H9 (cell line): ENCODE results near the gene RABEP1. TPM values are rescaled to one million over a fixed set of nuclear protein-coding genes. Genes with fewer than 3 reads are reported as not detected.

Source experiments
- DNase-seq: peaks from one replicate; pipeline ENCODE4 v3.0.0-alpha.2; 2017
- H2AFZ ChIP-seq: one replicate; pipeline ENCODE4 v1.6.1; 2013; ENCODE audit warnings: mild to moderate bottlenecking, low read length, control low read depth, moderate library complexity
- H2AK5ac ChIP-seq: 2 replicates; pipeline ENCODE4 v1.6.1; 2013; ENCODE audit warnings: low read length, control low read depth, mixed read lengths; ENCODE audit not compliant: insufficient read length
- H2BK120ac ChIP-seq: one replicate; pipeline ENCODE4 v1.6.1; 2013; ENCODE audit warnings: low read depth, mild to moderate bottlenecking, low read length, control low read depth, inconsistent platforms; ENCODE audit not compliant: poor library complexity, severe bottlenecking
- H2BK12ac ChIP-seq: 2 replicates; pipeline ENCODE4 v1.6.1; 2013; ENCODE audit warnings: low read length, control low read depth, mixed read lengths, low read depth; ENCODE audit not compliant: insufficient read length
- H2BK15ac ChIP-seq: 2 replicates; pipeline ENCODE4 v1.6.1; 2013; ENCODE audit warnings: low read depth, low read length, control low read depth
- H2BK20ac ChIP-seq: one replicate; pipeline ENCODE4 v1.6.1; 2013; ENCODE audit warnings: low read depth, mild to moderate bottlenecking, low read length, control low read depth, inconsistent platforms; ENCODE audit not compliant: poor library complexity, severe bottlenecking
- H2BK5ac ChIP-seq: 2 replicates; pipeline ENCODE4 v1.6.1; 2013; ENCODE audit warnings: low read length, control low read depth, mixed read lengths; ENCODE audit not compliant: insufficient read length
- H3K14ac ChIP-seq: 2 replicates; pipeline ENCODE4 v1.6.1; 2013; ENCODE audit warnings: low read length, control low read depth; ENCODE audit not compliant: insufficient read depth
- H3K18ac ChIP-seq: 2 replicates; pipeline ENCODE4 v1.6.1; 2013; ENCODE audit warnings: low read depth, mild to moderate bottlenecking, mixed read lengths, low read length, control low read depth; ENCODE audit not compliant: insufficient read length
- H3K23ac ChIP-seq: 2 replicates; pipeline ENCODE4 v1.6.1; 2013; ENCODE audit warnings: low read length, control low read depth, mixed read lengths, low read depth; ENCODE audit not compliant: insufficient read length
- H3K23me2 ChIP-seq: 2 replicates; pipeline ENCODE4 v1.6.1; 2013; ENCODE audit warnings: low read depth, mild to moderate bottlenecking, mixed read lengths, low read length, control low read depth; ENCODE audit not compliant: insufficient read length, poor library complexity, severe bottlenecking
- H3K27ac ChIP-seq: 2 replicates; pipeline ENCODE4 v1.5.1; 2013; ENCODE audit warnings: low read length, control low read depth, mixed read lengths, low read depth; ENCODE audit not compliant: insufficient read length
- H3K27me3 ChIP-seq: 2 replicates; pipeline ENCODE4 v1.6.1; 2013; ENCODE audit warnings: low read length, control low read depth, inconsistent platforms; ENCODE audit not compliant: insufficient read depth
- H3K4ac ChIP-seq: 2 replicates; pipeline ENCODE4 v1.6.1; 2013; ENCODE audit warnings: low read depth, mild to moderate bottlenecking, control low read depth, inconsistent platforms, low read length, moderate library complexity
- H3K4me1 ChIP-seq: 2 replicates; pipeline ENCODE4 v1.6.1; 2013; ENCODE audit warnings: low read length, control low read depth, inconsistent platforms; ENCODE audit not compliant: insufficient read depth
- H3K4me2 ChIP-seq: 2 replicates; pipeline ENCODE4 v1.6.1; 2013; ENCODE audit warnings: low read length, control low read depth, mixed read lengths; ENCODE audit not compliant: insufficient read length, insufficient read depth
- H3K56ac ChIP-seq: 2 replicates; pipeline ENCODE4 v1.6.1; 2013; ENCODE audit warnings: low read depth, mild to moderate bottlenecking, mixed read lengths, low read length, control low read depth; ENCODE audit not compliant: insufficient read length
- H3K79me1 ChIP-seq: 2 replicates; pipeline ENCODE4 v1.6.1; 2013; ENCODE audit warnings: low read depth, mild to moderate bottlenecking, moderate library complexity, low read length, control low read depth, inconsistent platforms; ENCODE audit not compliant: insufficient read depth, poor library complexity, severe bottlenecking
- H3K79me2 ChIP-seq: 2 replicates; pipeline ENCODE4 v1.6.1; 2013; ENCODE audit warnings: low read length, control low read depth, inconsistent platforms; ENCODE audit not compliant: insufficient read depth
- H3K9ac ChIP-seq: 2 replicates; pipeline ENCODE4 v1.6.1; 2013; ENCODE audit warnings: low read length, control low read depth, mixed read lengths; ENCODE audit not compliant: insufficient read length; ENCODE audit errors: extremely low read depth
- H3K9me3 ChIP-seq: one replicate; pipeline ENCODE4 v1.6.1; 2013; ENCODE audit warnings: low read depth, low read length, inconsistent platforms; ENCODE audit not compliant: control insufficient read depth
- H3T11ph ChIP-seq: one replicate; pipeline ENCODE4 v1.6.1; 2013; ENCODE audit warnings: mild to moderate bottlenecking, low read length, control low read depth, inconsistent platforms
- H4K20me1 ChIP-seq: one replicate; pipeline ENCODE4 v1.6.1; 2013; ENCODE audit not compliant: control insufficient read depth, insufficient read length, insufficient read depth
- H4K5ac ChIP-seq: 2 replicates; pipeline ENCODE4 v1.6.1; 2013; ENCODE audit warnings: low read depth, mild to moderate bottlenecking, mixed read lengths, low read length, control low read depth; ENCODE audit not compliant: insufficient read length
- H4K8ac ChIP-seq: replicated peaks from 2 replicates; pipeline ENCODE4 v1.6.1; 2013; ENCODE audit warnings: low read length, control low read depth, mixed read lengths, low read depth; ENCODE audit not compliant: insufficient read length
- H4K91ac ChIP-seq: 2 replicates; pipeline ENCODE4 v1.6.1; 2013; ENCODE audit warnings: low read depth, mild to moderate bottlenecking, moderate library complexity, mixed read lengths, low read length, control low read depth; ENCODE audit not compliant: insufficient read length
- H3K27ac Mint-ChIP-seq, 3 experiments: 2 replicates in 2 of 3; 3 replicates in 1 of 3; pipeline ENCODE4 v1.8.0; 2020 to 2021; ENCODE audit warnings: mixed read lengths in 3 of 3, mild to moderate bottlenecking in 1 of 3, moderate library complexity in 1 of 3
- H3K27me3 Mint-ChIP-seq: 2 replicates; pipeline ENCODE4 v1.8.0; 2021; ENCODE audit warnings: low read depth, mild to moderate bottlenecking, moderate library complexity, mixed read lengths
- H3K36me3 Mint-ChIP-seq, 3 experiments: 2 replicates in 2 of 3; 3 replicates in 1 of 3; pipeline ENCODE4 v1.8.0; 2020 to 2021; ENCODE audit warnings: low read depth in 3 of 3, mixed read lengths in 3 of 3; ENCODE audit not compliant: insufficient read depth in 1 of 3
- H3K4me1 Mint-ChIP-seq, 2 experiments: 2 replicates each; pipeline ENCODE4 v1.8.0; 2020; ENCODE audit warnings: mixed read lengths in 2 of 2
- H3K4me3 Mint-ChIP-seq, 2 experiments: 2 replicates in 1 of 2; 3 replicates in 1 of 2; pipeline ENCODE4 v1.8.0; 2020 to 2021; ENCODE audit warnings: mild to moderate bottlenecking in 2 of 2, mixed read lengths in 2 of 2, moderate library complexity in 1 of 2
- H3K9me3 Mint-ChIP-seq, 2 experiments: 2 replicates in 1 of 2; 3 replicates in 1 of 2; pipeline ENCODE4 v1.8.0; 2020; ENCODE audit warnings: mild to moderate bottlenecking in 2 of 2, mixed read lengths in 2 of 2, moderate library complexity in 1 of 2
- WGBS: extraction: QIAGEN DNeasy Blood & Tissue Kit; methylation state at CpG from one replicate; pipeline ENCODE4 v1.1.7; 2013; ENCODE audit warnings: missing lambda C conversion rate, low lambda C conversion rate, mixed read lengths; ENCODE audit not compliant: insufficient read length; ENCODE audit errors: extremely low coverage; 5-methylcytosine and 5-hydroxymethylcytosine counted together
- total RNA-seq: library from RNA; stranded (reverse); gene quantifications from 2 replicates; pipeline ENCODE4 v1.2.1, GENCODE V29; 2021
- TF ChIP-seq, protein P1 (sequence below): fragments of 200-600 bp; sonication (generic); conservative IDR thresholded peaks from 3 replicates; pipeline ENCODE4 v1.8.0; 2021; ENCODE audit warnings: antibody characterized with exemption, mild to moderate bottlenecking

RABEP1 gene
- total RNA-seq, 1 experiment from 2014 or later, result 46.9 TPM

DNA sequence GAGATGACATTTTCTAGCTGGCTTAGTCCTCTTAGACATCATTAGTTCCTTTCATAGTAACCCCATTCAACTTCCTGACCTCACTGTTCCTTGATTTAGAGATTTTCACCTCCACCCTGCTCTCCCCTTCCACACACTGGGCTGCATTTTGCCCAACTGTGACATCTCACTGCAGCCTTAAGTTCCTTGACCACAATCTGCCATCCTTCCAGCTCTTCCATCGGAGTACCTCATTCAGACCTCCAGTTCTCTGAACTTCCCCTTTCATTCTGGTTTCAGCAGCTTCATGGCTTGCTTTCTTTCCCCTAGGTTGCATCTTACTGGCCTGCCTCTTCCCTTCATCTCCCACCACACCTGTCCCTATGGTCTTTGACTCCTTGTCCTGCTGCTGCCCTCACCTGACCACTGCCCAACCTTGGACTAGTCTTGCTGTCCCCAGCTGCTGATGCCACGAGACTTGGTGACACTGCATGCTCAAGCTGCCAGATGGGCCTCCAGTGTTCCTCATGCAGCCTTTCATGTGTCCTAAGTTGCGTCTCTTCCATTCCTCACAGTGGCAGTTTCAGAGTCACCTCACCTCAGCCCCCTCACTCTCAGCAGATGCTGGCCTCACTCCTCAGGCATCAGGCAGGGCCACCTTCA, 96.6 kb downstream of the RABEP1 start:
- Histone ChIP-seq H3K14ac (no peak overlapping the region), H4K5ac (no peak overlapping the region), H3K27me3 (no peaks in the 10 kb centered on the region), H2BK15ac (no peak overlapping the region), H2BK12ac (no peak overlapping the region), H2AK5ac (no peak overlapping the region), H3K79me2 (no peaks in the 10 kb centered on the region), H3K23me2 (no peaks in the 10 kb centered on the region), H4K20me1 (no peaks in the 10 kb centered on the region), H3K4ac (no peak overlapping the region), H3K56ac (no peak overlapping the region), H3T11ph (no peak overlapping the region), H3K79me1 (no peaks in the 10 kb centered on the region), H2BK5ac (no peak overlapping the region), H3K23ac (no peak overlapping the region), H3K18ac (no peak overlapping the region), H2BK20ac (no peak overlapping the region), H3K9ac (no peak overlapping the region), H3K4me2 (no peak overlapping the region), H2BK120ac (no peak overlapping the region), H4K8ac (no peak overlapping the region), H3K4me1 (no peaks in the 10 kb centered on the region), H3K9me3 (no peaks in the 10 kb centered on the region), H3K27ac (no peak overlapping the region), H2AFZ (no peak overlapping the region), H4K91ac (no peak overlapping the region)
- Mint-ChIP-seq H3K36me3 (peaks cover 29 to 83% (median 60%) of the 10 kb centered on the region in 3 experiments; a peak in 6 of 7 replicates), H3K4me1 (peaks cover 3% of the 10 kb centered on the region in 2 experiments; a peak in 2 of 4 replicates), H3K27me3 (no peaks in the 10 kb centered on the region; the same call in 1 of the 2 replicates), H3K9me3 (no peaks in the 10 kb centered on the region), H3K27ac (peak overlapping the region; percentile 17 to 82 (median 57); a peak in 3 of 7 replicates), H3K4me3 (no peak overlapping the region)
- TF ChIP-seq, protein P1, sequence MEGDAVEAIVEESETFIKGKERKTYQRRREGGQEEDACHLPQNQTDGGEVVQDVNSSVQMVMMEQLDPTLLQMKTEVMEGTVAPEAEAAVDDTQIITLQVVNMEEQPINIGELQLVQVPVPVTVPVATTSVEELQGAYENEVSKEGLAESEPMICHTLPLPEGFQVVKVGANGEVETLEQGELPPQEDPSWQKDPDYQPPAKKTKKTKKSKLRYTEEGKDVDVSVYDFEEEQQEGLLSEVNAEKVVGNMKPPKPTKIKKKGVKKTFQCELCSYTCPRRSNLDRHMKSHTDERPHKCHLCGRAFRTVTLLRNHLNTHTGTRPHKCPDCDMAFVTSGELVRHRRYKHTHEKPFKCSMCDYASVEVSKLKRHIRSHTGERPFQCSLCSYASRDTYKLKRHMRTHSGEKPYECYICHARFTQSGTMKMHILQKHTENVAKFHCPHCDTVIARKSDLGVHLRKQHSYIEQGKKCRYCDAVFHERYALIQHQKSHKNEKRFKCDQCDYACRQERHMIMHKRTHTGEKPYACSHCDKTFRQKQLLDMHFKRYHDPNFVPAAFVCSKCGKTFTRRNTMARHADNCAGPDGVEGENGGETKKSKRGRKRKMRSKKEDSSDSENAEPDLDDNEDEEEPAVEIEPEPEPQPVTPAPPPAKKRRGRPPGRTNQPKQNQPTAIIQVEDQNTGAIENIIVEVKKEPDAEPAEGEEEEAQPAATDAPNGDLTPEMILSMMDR, result no peak
- DNase-seq, result no peak
- WGBS, result no CpG with 5 or more reads among the region's 3 CpGs
